Limb (tissue), 2 donors: ENCODE results near the gene LPP.

Source experiments
- DNase-seq, 2 donors: peaks; one replicate each; pipeline ENCODE4 v3.0.0-alpha.2; 2016; ENCODE audit errors: extremely low spot score in 2 of 2

LPP gene

GRCh38 chr3:188779281-188779980, 625.5 kb downstream of the LPP start:
- no peak for DNase-seq

DNA sequence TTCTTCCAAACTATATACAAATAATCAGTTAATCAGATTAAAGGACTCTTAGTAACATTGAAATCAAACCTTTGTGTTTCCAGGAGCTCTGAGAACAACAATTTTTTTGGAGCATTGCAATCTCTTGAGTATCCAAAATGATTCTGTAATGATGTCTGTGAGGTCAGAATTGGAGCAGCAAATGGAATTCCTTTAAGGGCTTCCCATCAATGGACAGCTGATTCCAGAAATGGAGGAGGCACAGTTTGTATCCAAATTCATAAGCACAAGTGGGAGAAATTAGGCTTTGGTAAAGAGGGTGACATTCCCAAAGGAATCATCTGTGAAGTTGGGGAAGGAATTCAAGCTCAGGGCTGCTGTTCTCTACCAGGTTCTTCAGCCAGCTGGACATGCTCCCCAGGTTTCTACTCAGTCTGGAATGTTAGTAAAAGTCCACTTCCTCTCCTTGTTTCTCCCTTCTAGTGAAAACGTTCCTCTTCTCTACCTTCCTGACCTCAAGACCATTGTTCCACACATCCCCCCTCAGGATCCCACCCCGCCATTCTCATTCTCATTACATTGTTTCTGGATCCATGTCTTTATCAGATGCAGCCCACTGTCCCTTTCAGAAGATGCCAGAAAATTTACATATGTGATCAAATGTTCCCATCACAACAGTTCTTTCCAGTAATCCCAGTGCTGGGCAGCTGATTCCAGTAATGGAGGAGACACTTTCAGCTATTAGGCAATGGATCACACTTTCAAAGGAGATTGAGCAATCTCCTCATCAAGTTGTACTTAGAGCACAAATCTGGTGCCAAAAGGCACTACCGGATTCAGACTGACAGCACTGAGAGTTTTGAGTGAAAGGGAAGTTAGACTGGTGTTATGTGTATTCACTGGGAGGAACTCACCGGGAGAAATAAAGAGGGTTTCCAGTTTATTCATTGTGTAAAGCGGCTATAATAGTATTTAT, 626.5 kb downstream of the LPP start:
- no peak for DNase-seq

- no peak for DNase-seq
Measured at GRCh38 chr3:188782613-188783124, 628.7 kb downstream of the LPP start.

DNA sequence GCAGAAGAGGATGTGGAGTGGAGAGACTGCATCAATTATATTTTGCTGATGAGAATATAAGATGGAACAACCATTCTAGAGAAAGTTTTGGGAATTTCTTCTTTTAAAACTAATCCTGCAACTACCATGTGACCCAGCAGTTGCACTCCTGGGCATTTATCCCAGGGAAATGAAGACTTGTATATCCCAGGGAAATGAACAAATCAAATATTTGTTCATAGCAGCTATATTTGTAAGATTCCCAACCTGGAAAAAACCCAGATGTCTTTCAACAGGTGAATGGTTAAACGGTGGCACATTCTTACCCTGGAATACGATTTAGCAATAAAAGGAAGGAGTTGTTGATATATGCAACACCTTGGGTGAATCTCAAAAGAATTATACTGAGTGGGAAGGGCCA, 632.5 kb downstream of the LPP start:
- no peak for DNase-seq

DNA sequence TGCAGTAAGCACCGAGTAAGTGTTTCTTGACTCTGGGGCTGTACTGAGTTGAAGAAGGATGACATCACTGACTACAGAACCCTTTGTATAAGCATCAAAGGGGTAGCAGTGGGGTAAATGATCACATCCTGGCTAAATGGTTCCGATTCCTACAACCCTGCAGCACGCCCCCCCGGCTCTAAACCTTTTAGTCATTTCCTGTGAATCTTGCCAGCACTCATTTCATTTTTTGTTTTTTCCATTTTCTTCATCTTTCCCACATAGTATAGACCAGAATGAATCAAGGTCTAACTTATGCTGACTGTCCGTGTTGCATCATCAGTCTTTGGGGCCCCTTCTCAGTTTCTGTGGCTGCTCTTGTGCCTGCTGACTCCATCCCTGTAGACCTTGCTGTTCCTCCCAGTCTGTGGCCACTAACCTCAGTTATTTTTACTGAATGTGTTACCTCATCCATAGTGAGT, 634.7 kb downstream of the LPP start:
- DNase-seq = no peak

- DNase-seq = no peak
Measured at GRCh38 chr3:188789251-188789650, 635.3 kb downstream of the LPP start.

DNA sequence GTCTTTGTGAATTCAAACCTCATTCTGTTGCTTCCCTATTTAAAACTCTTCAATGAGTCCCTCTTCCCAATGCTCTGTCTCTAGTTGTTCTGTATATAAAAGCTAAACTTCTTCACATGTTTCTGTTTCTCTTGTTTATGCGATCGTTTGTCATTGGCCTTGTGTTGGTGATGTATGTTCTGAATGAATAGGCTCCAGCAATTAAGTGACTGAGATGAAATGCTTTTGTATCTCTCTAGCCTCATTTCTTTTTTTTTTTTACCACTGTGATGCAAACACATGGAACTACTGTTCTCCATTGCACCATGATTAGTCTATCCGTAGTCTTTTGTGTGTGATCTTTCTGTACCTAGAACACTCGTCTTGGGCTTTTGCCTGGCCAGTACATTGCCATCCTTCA, 637.4 kb downstream of the LPP start:
- no peak for DNase-seq

DNA sequence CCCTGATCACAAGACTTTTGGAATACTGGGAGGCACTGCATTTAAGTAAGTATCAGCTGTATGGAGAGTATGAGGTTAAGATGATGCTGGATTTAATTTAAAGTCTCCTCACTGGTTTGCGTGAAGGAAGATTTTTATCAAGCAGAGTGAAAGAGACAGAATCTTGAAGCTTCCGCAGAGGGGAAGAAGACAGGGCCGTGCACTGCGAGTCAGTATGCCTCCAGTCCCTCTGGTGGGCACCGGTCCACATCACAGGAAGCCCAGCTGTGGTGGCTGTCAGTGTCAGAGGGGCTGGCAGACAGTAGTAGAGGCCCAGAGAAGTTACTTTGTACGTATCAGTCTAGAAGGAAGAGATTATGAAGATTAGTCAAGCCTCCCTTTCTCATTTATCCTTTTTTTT, 638.8 kb downstream of the LPP start:
- peak in 1 of 2 donors; percentile 54 for DNase-seq

DNA sequence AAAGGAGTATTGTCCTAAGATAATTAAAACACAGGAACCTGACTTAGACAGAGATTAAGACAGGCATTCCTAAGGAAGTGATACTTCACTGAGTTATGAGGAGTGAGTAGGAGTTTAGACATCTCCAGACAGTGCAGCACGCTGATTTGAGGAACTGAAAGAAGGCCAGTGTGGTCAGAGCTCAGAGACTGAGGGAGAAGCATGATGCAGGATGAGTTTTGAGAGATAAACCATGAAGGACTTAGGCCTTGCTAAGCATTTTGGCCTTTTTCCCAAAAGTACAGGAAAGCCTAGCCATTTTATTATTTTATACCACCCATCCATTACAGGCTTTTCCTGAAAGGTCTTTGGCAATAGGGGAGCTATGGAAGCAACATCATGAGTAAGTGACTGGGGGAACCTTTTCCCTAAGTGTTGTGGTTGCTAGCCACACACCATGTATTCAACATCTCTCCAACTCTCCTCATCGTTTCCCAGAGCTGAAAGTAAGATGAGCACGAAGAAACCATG, 642.2 kb downstream of the LPP start:
- DNase-seq = no peak

GRCh38 chr3:188797045-188797444, 643.1 kb downstream of the LPP start:
- no peak for DNase-seq

- no peak for DNase-seq
Measured at GRCh38 chr3:188798556-188799145, 644.7 kb downstream of the LPP start.

DNA sequence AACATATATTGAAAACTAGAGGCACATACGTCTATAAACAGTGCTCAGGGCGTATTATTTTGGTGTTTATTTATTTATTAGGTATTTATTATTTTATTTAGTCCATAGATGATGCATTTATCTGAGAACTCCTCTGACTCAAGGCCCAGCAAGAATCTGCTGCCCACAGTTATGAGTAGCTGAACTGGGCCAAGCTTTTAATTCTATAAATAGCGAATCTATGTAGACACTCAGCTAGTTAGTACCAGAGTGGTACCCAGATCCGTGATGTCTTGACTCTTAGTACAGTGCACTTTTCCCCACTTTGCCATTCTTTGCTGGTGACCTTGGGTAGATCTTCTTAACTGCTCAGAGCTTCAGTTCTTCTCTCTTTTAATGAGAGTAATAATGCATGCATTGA, 647.4 kb downstream of the LPP start:
- DNase-seq = no peak

DNA sequence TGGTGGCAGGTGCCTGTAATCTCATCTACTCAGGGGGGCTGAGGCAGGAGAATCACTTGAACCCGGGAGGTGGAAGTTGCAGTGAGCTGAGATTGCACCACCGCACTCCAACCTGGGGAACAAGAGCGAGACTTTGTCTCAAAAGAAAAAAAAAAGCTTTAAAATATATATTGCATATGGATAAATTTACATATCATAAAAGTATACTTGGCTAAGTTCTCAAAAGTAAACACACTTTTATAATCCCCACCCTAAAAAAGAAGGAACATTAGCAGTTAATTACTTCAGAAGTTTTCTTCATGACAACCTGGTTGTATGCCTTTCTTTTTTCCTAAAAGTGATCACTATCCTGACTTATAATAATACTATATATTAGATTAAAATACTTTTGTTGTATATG, 648.7 kb downstream of the LPP start:
- no peak for DNase-seq

DNA sequence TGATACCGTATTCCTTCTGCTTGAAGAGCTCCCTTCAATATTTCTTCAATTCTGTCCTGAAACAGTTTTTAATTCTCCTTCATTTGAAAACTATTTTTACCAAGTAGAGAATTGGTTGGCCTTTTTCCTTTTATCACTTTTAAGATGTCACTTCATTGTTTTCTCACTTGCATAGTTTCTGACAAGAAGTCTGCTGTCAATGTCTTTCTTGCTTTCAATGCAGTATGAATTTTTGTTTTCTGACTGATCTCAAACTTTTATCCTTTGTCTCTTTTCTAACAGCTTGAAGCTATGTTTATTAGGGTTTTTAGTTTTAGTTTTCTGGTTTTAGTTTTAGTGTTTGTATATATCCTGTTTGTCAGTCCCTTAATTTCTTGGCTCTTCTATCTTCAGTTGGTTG, 653.0 kb downstream of the LPP start:
- DNase-seq = no peak

DNA sequence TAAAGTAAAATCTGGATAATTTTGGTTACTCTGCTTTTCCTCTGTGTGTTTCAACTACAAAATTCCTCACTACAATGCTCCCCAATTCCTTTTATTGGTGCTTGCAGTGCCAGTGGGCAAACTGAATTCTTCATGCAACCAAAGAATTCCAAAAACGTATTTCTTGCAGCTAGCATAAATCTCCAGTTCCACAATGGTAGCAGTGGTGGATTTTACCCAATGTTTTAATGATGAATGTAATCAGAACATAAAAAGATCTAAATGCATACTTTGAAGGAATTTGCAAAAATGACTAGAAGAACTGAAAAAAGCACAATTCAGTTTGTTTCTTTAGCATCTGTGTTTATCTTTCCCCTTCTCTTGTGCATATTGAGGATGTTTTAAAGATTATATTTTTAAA, 658.2 kb downstream of the LPP start:
- no peak for DNase-seq

DNA sequence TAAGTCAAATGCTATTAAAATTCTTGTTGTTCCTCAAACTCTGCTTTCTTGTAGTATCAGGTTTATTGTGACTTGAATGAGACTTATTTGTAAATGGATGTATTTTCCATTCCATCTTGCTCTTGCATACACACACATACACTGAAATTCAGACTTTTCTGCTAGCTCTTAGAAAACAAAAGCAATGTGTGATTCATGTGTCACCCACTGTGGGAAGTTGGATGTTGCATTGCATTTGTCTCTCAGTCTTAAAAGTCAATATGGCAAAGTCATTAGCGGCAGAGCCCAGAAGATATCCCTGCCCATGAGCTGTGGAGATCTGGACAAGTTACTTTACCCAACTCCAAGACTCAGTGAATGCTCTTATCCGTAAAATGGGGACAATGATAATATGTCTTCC, 660.6 kb downstream of the LPP start:
- DNase-seq = no peak

GRCh38 chr3:188817103-188817934, 663.4 kb downstream of the LPP start:
- DNase-seq = no peak

- no peak for DNase-seq
Measured at GRCh38 chr3:188817935-188818269, 663.9 kb downstream of the LPP start.

- no peak for DNase-seq
Measured at GRCh38 chr3:188818282-188818681, 664.3 kb downstream of the LPP start.

DNA sequence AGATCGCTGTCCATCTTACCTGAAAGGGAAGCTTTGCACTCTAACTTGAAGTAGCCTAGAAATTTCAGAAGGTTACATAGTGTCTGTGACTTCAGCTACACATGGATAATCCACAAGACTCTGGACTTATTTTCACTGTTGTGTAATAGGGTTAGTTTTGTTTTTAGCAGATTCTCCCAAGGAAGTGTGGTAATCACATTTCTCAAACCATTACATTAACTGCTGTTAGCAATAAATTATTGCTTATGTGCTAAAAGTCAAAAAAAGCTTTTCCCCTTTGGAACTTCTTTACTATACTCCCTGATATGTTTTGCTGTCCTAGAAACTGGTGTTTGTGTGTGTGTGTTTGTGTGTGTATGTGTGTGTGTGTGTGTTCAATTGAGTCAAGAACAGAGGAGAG, 666.0 kb downstream of the LPP start:
- DNase-seq = no peak

- DNase-seq = no peak
Measured at GRCh38 chr3:188822004-188822403, 668.0 kb downstream of the LPP start.
